HCT116 (cell line): Measurements from ENCODE around the gene SOX18. TPM values are rescaled to one million over a fixed set of nuclear protein-coding genes. Genes with fewer than 3 reads are reported as not detected.

Experiments used
- ATAC-seq: fragments of 200-7000 bp; cut with Tn5 transposase; 2 replicates; pipeline ENCODE4 v1.9.1; 2020; ENCODE audit warnings: mild to moderate bottlenecking, moderate library complexity
- BruUV-seq: library from RNA; stranded (reverse); fragments of 400-500 nt; replicated peaks from 2 replicates; lab custom pipeline; 2021; lab: Mats Ljungman, UMichigan
- CTCF ChIA-PET: fragments of 300-600 bp; sonication (Branson Sonifier 250); formaldehyde crosslinking; loops from one replicate; lab custom pipeline; 2021; ENCODE audit warnings: antibody characterized with exemption; lab: Charles Lee
- POLR2A ChIA-PET: fragments of 300-600, 350-600 bp; sonication (Branson Sonifier 250); formaldehyde crosslinking; loops from one replicate; lab custom pipeline; 2021; ENCODE audit warnings: antibody characterized with exemption; lab: Charles Lee
- RAD21 ChIA-PET, 2 experiments: fragments of 300-600 bp; sonication (Branson Sonifier 250); formaldehyde crosslinking; loops; one replicate each; lab custom pipeline; 2023; ENCODE audit warnings: low total read pairs in 2 of 2; ENCODE audit not compliant: uncharacterized antibody in 2 of 2, unreplicated experiment in 2 of 2, low non-redundant PET in 1 of 2; lab: Charles Lee
- DNase-seq: peaks from one replicate; pipeline ENCODE4 v3.0.0-alpha.2; 2010; ENCODE audit warnings: low read depth, low spot score
- H2AFZ ChIP-seq: fragments of 200-600 bp; shearing (Covaris generic), sonication (generic); 2 replicates; pipeline ENCODE4 v1.6.1; 2017; ENCODE audit warnings: low read depth, mixed run types, mixed read lengths, antibody characterized with exemption, low read length; ENCODE audit not compliant: poor library complexity, severe bottlenecking
- H3K27ac ChIP-seq: 2 replicates; pipeline ENCODE4 v1.5.1; 2012; ENCODE audit warnings: low read depth, low read length
- H3K27me3 ChIP-seq: fragments of 200-600 bp; sonication (generic); 2 replicates; pipeline ENCODE4 v1.6.1; 2016; ENCODE audit warnings: mixed run types, low read length, mixed read lengths; ENCODE audit not compliant: insufficient read depth
- H3K36me3 ChIP-seq, 2 experiments: fragments of 200-500 bp in 1 of 2; fragments of 200-600 bp in 1 of 2; sonication (Bioruptor generic) in 1 of 2; sonication (generic) in 1 of 2; 2 replicates each; pipeline versions ENCODE4 v1.5.1 to v1.6.1; 2014 to 2016; ENCODE audit warnings: low read length in 2 of 2, inconsistent platforms in 1 of 2, mixed read lengths in 1 of 2, mixed run types in 1 of 2; ENCODE audit not compliant: insufficient read depth in 2 of 2, control insufficient read depth in 1 of 2
- H3K4me1 ChIP-seq, 2 experiments: fragments of 200-600 bp in 1 of 2; sonication (generic) in 1 of 2; 2 replicates each; pipeline versions ENCODE4 v1.5.1 to v1.6.1; 2012 to 2017; ENCODE audit warnings: low read length in 2 of 2, inconsistent platforms in 1 of 2, mild to moderate bottlenecking in 1 of 2, mixed read lengths in 1 of 2, mixed run types in 1 of 2, moderate library complexity in 1 of 2; ENCODE audit not compliant: insufficient read depth in 2 of 2, control insufficient read depth in 1 of 2
- H3K4me2 ChIP-seq: fragments of 200-600 bp; sonication (generic); 2 replicates; pipeline ENCODE4 v1.6.1; 2017; ENCODE audit warnings: mixed run types, low read length, mixed read lengths
- H3K4me3 ChIP-seq, 2 experiments: fragments of 200-600 bp in 1 of 2; sonication (generic) in 1 of 2; replicated peaks in 1 of 2; 2 replicates each; pipeline ENCODE4 v1.5.1; 2011 to 2016; ENCODE audit warnings: low read length in 2 of 2, control low read depth in 1 of 2, low read depth in 1 of 2, mild to moderate bottlenecking in 1 of 2, mixed read lengths in 1 of 2, mixed run types in 1 of 2
- H3K79me2 ChIP-seq: fragments of 200-600 bp; sonication (generic); 2 replicates; pipeline ENCODE4 v1.6.1; 2017; ENCODE audit warnings: mild to moderate bottlenecking, mixed run types, low read length, moderate library complexity, mixed read lengths; ENCODE audit not compliant: insufficient read depth
- H3K9ac ChIP-seq: fragments of 200-600 bp; sonication (generic); 2 replicates; pipeline ENCODE4 v1.6.1; 2016; ENCODE audit warnings: low read length, mixed read lengths
- H3K9me2 ChIP-seq: fragments of 200-600 bp; sonication (generic), shearing (Covaris generic); 2 replicates; pipeline ENCODE4 v1.6.1; 2017; ENCODE audit warnings: mixed run types, mild to moderate bottlenecking, moderate library complexity; ENCODE audit not compliant: insufficient read depth
- H3K9me3 ChIP-seq, 2 experiments: fragments of 200-500 bp in 1 of 2; fragments of 200-600 bp in 1 of 2; sonication (Bioruptor generic) in 1 of 2; sonication (generic) in 1 of 2; 2 replicates each; pipeline ENCODE4 v1.6.1; 2014 to 2017; ENCODE audit warnings: low read length in 2 of 2, mixed read lengths in 2 of 2, inconsistent platforms in 1 of 2, low read depth in 1 of 2, mild to moderate bottlenecking in 1 of 2, mixed run types in 1 of 2, moderate library complexity in 1 of 2; ENCODE audit not compliant: control insufficient read depth in 1 of 2, insufficient read depth in 1 of 2
- H4K20me1 ChIP-seq: fragments of 200-600 bp; sonication (generic), shearing (Covaris generic); 2 replicates; pipeline ENCODE4 v1.6.1; 2017; ENCODE audit warnings: mixed run types, mild to moderate bottlenecking, moderate library complexity; ENCODE audit not compliant: insufficient read depth
- EGR1 ChIP-seq: IDR thresholded peaks from 2 replicates; pipeline ENCODE4 v1.6.1; 2012; ENCODE audit warnings: low read depth
- POLR2AphosphoS5 ChIP-seq: IDR thresholded peaks from 2 replicates; pipeline ENCODE4 v1.6.1; 2011; ENCODE audit warnings: mild to moderate bottlenecking, low read depth, low read length, moderate library complexity
- RAD21 ChIP-seq: IDR thresholded peaks from 2 replicates; pipeline ENCODE4 v1.6.1; 2012; ENCODE audit warnings: low read depth, mild to moderate bottlenecking
- SP1 ChIP-seq: IDR thresholded peaks from 2 replicates; pipeline ENCODE4 v1.6.1; 2012; ENCODE audit warnings: low read depth
- TCF7L2 ChIP-seq: IDR thresholded peaks from 2 replicates; pipeline ENCODE4 v1.7.0; 2011; ENCODE audit warnings: borderline replicate concordance, inconsistent platforms; ENCODE audit not compliant: insufficient read depth, insufficient read length; ENCODE audit errors: extremely low read depth
- ZFX ChIP-seq: fragments of 450-650 bp; IDR thresholded peaks from 2 replicates; pipeline ENCODE4 v1.6.1; 2017
- intact Hi-C: fragments of 100-400 bp; cut with micrococcal nuclease; formaldehyde crosslinking; loops from 2 replicates; pipeline ENCODE4 v1.10.0; 2022
- total RNA-seq: library from RNA; stranded (reverse); gene quantifications from one replicate; pipeline ENCODE4 v1.2.1, GENCODE V29; 2021; ENCODE audit not compliant: unreplicated experiment
- TF ChIP-seq, protein P1 (sequence below): IDR thresholded peaks from 2 replicates; pipeline ENCODE4 v1.6.1; 2012; ENCODE audit warnings: low read depth

The SOX18 gene
- total RNA-seq, 1 experiment from 2014 or later, result 3.3 TPM

DNA sequence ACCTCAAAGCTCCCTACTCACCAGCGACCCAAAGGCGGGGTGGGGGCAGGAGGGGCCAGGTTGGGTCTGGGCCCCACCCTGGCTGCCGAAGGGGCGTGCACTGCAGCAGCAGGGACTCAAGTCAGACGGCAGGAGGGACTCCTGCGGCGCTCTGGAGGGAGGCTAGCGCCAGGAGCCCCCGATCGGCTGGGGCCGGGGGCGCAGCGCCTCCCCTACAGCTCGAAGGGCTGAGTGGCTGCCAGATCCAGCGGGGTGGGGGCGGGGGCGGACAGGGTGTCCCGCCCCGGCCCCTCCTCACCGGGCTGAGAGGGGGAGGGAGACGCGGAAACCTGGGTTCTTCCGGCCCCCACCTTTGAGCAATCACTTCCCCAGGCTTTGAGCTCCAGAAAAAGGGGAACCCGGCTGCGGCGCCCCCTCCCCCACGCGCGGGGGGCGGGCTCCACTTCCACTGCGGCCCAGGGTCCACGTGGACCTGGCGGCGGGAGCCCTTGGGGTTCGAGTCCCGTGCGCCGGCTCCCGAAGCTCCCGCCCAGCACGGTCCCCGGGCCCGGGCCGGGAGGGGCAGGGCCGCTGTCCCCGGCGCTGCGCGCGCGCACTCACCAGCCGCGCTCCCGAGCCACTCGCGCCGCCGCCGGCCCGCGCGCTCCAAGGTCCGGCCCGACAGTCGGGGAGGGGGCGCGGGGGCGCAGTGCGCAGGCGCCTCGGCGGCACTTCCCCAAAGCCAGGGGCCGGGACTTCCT, 30.0 kb upstream of the SOX18 start, which contains the start of gene RGS19:
TSS of gene RGS19 (minus strand) at position 246 of the 740 bp plus-strand sequence. CDS start 2,632 bp downstream, outside the sequence.
- DNase-seq, result no peak
- ChIA-PET POLR2A (no interaction called here), CTCF (interaction anchor here (1.5 kb wide), 1 partner anchor 11 kb away, joined by 3 read pairs; no protein-coding TSS in a partner anchor)
- H2AFZ ChIP-seq, result no peak within 1 kb of the TSS
- BruUV-seq, result no TSS peak
- intact Hi-C loops, result no loop called here
- no peaks in the 10 kb centered on the region for H3K9me3 ChIP-seq
- peak within 1 kb of the TSS; percentile 79 to 96 for H3K4me3 ChIP-seq
- peak within 1 kb of the TSS; percentile 67 for H3K27ac ChIP-seq
- TF ChIP-seq POLR2AphosphoS5 (peak; percentile 59), RAD21 (no peak), TCF7L2 (no peak), SP1 (no peak), ZFX (peak; percentile 32; the same call in 1 of the 2 replicates), EGR1 (no peak)
- TF ChIP-seq, protein P1, sequence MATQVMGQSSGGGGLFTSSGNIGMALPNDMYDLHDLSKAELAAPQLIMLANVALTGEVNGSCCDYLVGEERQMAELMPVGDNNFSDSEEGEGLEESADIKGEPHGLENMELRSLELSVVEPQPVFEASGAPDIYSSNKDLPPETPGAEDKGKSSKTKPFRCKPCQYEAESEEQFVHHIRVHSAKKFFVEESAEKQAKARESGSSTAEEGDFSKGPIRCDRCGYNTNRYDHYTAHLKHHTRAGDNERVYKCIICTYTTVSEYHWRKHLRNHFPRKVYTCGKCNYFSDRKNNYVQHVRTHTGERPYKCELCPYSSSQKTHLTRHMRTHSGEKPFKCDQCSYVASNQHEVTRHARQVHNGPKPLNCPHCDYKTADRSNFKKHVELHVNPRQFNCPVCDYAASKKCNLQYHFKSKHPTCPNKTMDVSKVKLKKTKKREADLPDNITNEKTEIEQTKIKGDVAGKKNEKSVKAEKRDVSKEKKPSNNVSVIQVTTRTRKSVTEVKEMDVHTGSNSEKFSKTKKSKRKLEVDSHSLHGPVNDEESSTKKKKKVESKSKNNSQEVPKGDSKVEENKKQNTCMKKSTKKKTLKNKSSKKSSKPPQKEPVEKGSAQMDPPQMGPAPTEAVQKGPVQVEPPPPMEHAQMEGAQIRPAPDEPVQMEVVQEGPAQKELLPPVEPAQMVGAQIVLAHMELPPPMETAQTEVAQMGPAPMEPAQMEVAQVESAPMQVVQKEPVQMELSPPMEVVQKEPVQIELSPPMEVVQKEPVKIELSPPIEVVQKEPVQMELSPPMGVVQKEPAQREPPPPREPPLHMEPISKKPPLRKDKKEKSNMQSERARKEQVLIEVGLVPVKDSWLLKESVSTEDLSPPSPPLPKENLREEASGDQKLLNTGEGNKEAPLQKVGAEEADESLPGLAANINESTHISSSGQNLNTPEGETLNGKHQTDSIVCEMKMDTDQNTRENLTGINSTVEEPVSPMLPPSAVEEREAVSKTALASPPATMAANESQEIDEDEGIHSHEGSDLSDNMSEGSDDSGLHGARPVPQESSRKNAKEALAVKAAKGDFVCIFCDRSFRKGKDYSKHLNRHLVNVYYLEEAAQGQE, result no peak
- TF ChIP-seq, all 23 proteins: peak for 2
- ATAC-seq, result peak; percentile 82
- Histone ChIP-seq H3K4me1 (peaks cover 14 to 21% of the 10 kb centered on the region in 2 experiments), H3K79me2 (peaks cover 9% of the 10 kb centered on the region; the same call in 1 of the 2 replicates), H4K20me1 (no peaks in the 10 kb centered on the region), H3K27me3 (no peaks in the 10 kb centered on the region), H3K4me2 (peak within 1 kb of the TSS; percentile 99), H3K9me2 (no peaks in the 10 kb centered on the region), H3K9ac (peak within 1 kb of the TSS; percentile 87), H3K36me3 (no peaks in the 10 kb centered on the region)
- RAD21 ChIA-PET, result no interaction called here
